ENCODE results near the gene MAGEA2B.
"Not testable (repeated sequence)": the region's sequence is repeated elsewhere in the genome, so short reads cannot be mapped to it uniquely, and the experiment has no call there.

The MAGEA2B gene

GRCh38 chrX:152761582-152761981 lies 47.2 kb downstream of the MAGEA2B start:
- not testable (repeated sequence) for H3K4me1 ChIP-seq (ENCODE audit: control insufficient read depth, insufficient read depth, low read length); H3K27me3 ChIP-seq (ENCODE audit: control insufficient read depth, insufficient read depth, low read length); H3K27ac ChIP-seq (ENCODE audit: low read depth, low read length); H3K9ac ChIP-seq (ENCODE audit: low read length); H3K4me3 ChIP-seq (ENCODE audit: low read depth, low read length); H3K36me3 ChIP-seq (ENCODE audit: control insufficient read depth, insufficient read depth, low read length); H3K9me3 ChIP-seq (ENCODE audit: control insufficient read depth, insufficient read depth, low read depth, low read length)

GRCh38 chrX:152766562-152766961 lies 52.1 kb downstream of the MAGEA2B start:
- not testable (repeated sequence) for H3K9ac ChIP-seq (ENCODE audit: low read length); H3K9me3 ChIP-seq (ENCODE audit: control insufficient read depth, insufficient read depth, low read depth, low read length); H3K27ac ChIP-seq (ENCODE audit: low read depth, low read length); H3K4me3 ChIP-seq (ENCODE audit: low read depth, low read length); H3K27me3 ChIP-seq (ENCODE audit: control insufficient read depth, insufficient read depth, low read length); H3K36me3 ChIP-seq (ENCODE audit: control insufficient read depth, insufficient read depth, low read length); H3K4me1 ChIP-seq (ENCODE audit: control insufficient read depth, insufficient read depth, low read length)

Data from HUES6 (cell line).